HG02840 (cell line): ENCODE results near the gene PLEKHH1.
A peak's percentile ranks its signal among the peaks of the same experiment; 100 is the strongest.

Experiments used
- ATAC-seq: cut with Tn5 transposase; IDR thresholded peaks from one replicate; pipeline ENCODE4 v1.9.1; 2021; ENCODE audit warnings: mild to moderate bottlenecking, moderate library complexity, moderate number of reproducible peaks; ENCODE audit not compliant: unreplicated experiment, low FRiP score

PLEKHH1 gene

DNA sequence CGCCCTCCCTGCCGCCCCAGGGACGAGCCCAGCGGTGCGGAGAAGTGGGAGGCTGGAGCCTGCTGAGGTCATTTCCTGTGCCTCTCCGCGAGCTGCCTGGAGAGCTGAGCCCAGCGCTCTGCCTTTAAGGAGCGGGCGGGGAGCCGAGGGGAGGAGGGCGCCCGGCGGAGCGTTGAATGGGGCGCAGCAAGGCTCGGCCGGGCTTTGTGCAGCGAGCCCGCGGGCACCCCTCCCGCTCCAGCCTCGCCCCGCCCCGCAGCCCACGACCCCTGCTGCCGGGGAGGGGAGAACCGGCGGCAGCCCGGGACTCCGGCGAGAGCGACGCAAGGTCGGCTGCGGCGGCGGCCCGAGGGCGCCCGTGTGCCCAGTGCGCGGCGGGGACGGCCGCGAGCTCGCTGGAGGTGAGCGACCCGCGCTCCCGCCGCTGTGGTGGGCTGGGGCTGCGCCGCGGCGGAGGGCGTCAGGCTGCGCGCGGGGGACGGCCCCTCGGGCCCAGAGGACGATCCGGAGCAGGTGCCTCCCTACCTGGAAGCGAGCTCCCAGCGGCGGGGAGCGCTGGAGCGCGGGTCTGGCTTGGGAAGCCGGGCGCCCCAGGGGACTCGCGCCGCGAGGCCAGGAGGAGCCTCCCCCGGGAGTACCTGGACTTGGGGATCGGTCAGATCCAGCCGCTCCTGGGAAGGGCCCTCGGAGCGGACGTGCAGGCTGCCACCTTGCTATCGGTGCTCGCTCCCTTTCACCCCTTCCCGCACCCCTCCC is at the start of gene PLEKHH1:
Gene PLEKHH1, plus strand, starts transcription at position 293 of the 756 bp plus-strand sequence. CDS start 8,578 bp downstream, outside the sequence.
- ATAC-seq: no peak

GRCh38 chr14:67483579-67484285 is 49.4 kb upstream of the PLEKHH1 start:
- no peak for ATAC-seq

- ATAC-seq: no peak
Measured at GRCh38 chr14:67485501-67486095, 47.5 kb upstream of the PLEKHH1 start.

GRCh38 chr14:67486890-67487289 is 46.2 kb upstream of the PLEKHH1 start:
- no peak for ATAC-seq

GRCh38 chr14:67487332-67487731 is 45.8 kb upstream of the PLEKHH1 start:
- ATAC-seq: no peak

- peak; percentile 94 for ATAC-seq
Measured at GRCh38 chr14:67487937-67488893, 44.9 kb upstream of the PLEKHH1 start, which contains the start of gene TMEM229B. TSS of gene TMEM229B (minus strand) at chr14:67488721. CDS start at chr14:67473923, 14,798 bp downstream.

GRCh38 chr14:67490196-67490595 is 42.9 kb upstream of the PLEKHH1 start:
- no peak for ATAC-seq

GRCh38 chr14:67491285-67491684 is 41.8 kb upstream of the PLEKHH1 start:
- ATAC-seq: no peak

GRCh38 chr14:67491741-67492507 is 41.2 kb upstream of the PLEKHH1 start:
- no peak for ATAC-seq

DNA sequence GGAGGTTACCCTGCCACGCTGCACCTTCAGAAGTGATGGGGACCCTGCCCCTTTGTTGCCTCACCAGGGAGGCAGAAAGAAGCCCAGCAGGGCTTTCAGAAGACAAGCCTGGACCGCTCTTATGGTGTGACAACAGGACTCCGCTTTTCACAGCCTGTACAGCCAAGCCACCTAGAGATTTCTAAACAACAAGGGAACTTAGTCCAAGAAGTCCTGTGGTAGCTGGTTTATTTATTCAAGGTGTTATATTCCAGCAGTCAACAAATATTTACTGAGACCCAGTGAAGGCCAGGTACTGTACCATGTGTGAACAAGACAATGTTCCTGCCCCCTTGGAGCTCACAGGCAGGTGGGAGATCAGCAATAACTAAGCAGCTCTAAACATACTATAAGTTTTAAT is 40.6 kb upstream of the PLEKHH1 start:
- ATAC-seq: no peak

- no peak for ATAC-seq
Measured at GRCh38 chr14:67493092-67493717, 39.9 kb upstream of the PLEKHH1 start.

GRCh38 chr14:67495827-67496226 is 37.3 kb upstream of the PLEKHH1 start:
- ATAC-seq: no peak

DNA sequence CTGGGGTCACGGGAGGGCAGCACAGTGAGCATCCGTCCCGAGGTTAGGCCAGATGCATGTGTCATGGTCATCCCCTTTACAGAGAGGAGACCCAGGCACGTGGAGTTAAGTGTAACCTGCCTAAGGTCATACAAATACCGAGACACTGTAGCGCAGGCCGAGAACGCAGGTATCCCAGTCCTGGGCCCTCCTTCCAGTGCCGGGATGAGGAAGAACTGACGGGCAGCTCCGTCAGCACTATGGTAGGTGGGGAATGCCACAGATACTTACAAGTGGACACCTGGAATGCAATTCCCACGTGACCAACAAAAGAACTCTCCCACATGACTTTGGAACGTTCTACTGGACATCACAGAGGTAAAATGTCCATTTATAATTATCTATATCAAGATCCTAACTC is 35.9 kb upstream of the PLEKHH1 start:
- ATAC-seq: no peak

DNA sequence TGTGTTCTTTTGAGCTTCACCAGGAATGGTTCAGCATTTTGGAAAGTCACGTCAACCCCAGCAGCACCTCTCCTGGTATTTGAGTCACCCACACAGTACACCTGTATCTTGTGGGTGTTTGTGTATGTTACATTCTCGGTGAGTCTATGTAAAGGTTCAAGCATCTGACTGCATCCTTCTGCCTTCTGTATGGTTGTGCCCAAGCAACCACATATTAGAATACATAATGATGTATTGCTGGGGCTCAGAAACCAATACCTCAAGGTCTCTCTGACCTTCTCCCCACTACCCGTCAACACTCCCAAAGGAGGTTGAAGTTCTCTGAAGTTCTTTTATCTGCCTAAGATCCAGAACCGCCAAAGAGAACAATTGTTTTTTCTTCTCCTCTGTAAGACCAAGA is 35.4 kb upstream of the PLEKHH1 start:
- no peak for ATAC-seq

- ATAC-seq: no peak
Measured at GRCh38 chr14:67500981-67501380, 32.1 kb upstream of the PLEKHH1 start.

- no peak for ATAC-seq
Measured at GRCh38 chr14:67501670-67502069, 31.4 kb upstream of the PLEKHH1 start.

GRCh38 chr14:67502867-67503266 is 30.2 kb upstream of the PLEKHH1 start:
- ATAC-seq: no peak

GRCh38 chr14:67503331-67503730 is 29.8 kb upstream of the PLEKHH1 start:
- no peak for ATAC-seq

DNA sequence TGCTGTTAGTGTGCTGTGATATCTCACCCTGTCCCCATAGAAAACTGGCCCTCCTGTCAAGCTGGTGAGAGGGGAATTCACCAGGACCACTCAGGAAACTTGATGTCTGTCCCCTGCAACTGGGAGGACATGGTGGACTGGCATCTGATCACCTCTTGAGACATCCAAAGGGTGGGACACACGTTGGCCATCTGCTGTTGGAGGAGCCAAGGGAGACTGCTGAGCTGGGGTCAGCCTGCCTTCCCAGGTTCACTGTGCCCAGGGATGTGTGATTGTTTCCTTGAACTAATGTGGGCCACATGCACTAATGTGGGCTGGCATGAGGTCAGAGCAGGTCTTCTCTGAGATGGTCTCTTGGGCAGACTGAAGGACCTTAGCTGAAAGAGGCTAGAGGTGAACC is 27.8 kb upstream of the PLEKHH1 start:
- ATAC-seq: no peak
